ENCODE results near the gene SHISAL2A.
A peak's percentile ranks its signal among the peaks of the same experiment; 100 is the strongest.
"Not testable (repeated sequence)": the region's sequence is repeated elsewhere in the genome, so short reads cannot be mapped to it uniquely, and the experiment has no call there.

The SHISAL2A gene

DNA sequence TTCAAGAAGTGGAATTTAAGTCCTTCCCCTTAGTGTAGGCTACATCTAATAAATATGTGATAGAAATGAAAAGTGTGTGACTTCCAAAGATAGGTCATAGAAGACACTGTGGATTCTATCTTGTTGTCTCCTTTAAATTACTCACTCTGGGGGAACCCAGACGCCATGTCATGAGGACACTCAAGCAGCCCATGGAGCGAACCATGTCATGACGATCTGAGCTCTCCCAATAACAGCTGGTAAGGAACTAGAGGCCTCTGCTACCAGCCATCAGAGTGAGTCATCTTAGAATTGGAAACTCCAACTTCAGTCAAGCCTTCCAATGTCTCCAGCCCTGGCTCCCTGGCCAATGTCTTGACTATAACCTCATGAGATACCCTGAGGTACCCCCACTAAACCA is 58.9 kb downstream of the SHISAL2A start:
- no peak for DNase-seq

DNA sequence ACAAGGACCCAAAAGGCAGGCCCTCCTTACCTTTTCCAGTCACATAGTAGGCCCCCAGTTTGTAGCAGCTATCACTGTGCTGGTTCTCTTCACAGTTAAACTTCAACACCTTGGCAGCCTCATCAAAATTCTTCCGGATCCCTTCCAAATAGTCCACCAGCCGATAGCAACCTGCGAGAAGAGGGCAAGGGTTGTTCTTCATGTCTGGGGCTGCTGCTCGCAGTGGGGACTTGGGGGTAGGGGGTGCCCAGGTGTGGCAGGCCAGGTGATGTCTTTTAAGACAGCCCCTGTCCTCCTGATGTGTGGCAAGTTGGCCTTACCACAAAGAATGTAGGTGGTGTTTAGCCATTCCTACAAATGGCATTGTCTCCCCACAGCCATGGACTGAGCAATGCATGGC is 59.7 kb downstream of the SHISAL2A start:
- no peak for DNase-seq

DNA sequence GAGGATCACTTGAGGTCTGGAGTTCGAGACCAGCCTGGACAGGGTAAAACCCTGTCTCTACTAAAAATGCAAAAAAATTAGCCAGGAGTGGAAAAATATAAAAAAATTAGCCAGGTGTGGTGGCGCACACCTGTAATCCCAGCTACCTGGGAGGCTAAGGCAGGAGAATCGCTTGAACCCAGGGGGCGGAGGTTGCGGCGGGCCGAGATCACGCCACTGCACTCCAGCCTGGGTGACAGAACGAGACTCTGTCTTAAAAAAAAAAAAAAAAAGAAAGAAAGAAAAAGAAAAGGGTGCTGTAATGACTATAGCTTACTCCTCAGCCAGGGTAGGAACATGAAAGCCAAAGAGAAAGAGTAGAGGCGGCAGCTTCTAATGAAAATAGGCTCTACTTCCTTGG is 60.4 kb downstream of the SHISAL2A start:
- DNase-seq: not testable (repeated sequence)

DNA sequence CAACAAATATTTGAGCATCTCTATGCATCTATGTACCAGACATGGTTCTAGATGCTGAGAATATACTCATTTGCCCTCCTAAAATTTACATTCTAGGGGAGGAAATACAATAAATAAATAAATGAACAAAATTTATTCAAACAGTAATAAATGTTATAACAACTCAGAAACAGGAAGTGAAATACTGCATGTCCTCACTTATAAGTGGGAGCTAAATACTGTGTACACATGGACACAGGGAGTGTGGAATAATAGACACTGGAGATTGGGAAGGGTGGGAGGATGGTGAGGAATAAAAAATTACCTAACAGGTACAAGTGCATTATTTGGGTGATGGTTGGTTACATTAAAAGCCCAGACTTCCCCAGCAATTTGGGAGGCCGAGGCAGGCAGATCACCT is 60.9 kb downstream of the SHISAL2A start:
- DNase-seq: no peak

DNA sequence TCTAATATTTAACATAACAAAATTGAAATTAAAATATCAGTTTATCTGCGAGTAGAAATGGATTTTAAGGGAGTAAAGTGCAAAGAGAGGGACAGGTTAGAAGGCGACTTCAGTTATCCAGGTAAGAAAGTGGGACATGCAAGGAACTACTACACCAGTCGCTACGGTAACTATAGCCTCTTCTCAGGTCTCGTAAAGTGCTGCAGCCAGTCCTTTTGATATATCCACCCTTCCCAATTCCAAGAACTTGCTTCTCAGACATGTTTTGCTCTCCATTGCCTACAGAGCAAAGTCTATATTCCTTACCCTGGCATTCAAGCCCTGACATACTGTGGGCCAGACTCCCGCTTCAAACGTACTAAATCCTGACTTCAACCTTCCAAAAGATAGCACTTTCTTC is 62.7 kb downstream of the SHISAL2A start:
- no peak for DNase-seq

- DNase-seq: peak; percentile 78
Measured at GRCh38 chr1:52697795-52698674, 65.1 kb downstream of the SHISAL2A start, which contains the start of gene COA7. COA7 (minus strand) TSS chr1:52698347; CDS start chr1:52698326, 21 bp downstream.

DNA sequence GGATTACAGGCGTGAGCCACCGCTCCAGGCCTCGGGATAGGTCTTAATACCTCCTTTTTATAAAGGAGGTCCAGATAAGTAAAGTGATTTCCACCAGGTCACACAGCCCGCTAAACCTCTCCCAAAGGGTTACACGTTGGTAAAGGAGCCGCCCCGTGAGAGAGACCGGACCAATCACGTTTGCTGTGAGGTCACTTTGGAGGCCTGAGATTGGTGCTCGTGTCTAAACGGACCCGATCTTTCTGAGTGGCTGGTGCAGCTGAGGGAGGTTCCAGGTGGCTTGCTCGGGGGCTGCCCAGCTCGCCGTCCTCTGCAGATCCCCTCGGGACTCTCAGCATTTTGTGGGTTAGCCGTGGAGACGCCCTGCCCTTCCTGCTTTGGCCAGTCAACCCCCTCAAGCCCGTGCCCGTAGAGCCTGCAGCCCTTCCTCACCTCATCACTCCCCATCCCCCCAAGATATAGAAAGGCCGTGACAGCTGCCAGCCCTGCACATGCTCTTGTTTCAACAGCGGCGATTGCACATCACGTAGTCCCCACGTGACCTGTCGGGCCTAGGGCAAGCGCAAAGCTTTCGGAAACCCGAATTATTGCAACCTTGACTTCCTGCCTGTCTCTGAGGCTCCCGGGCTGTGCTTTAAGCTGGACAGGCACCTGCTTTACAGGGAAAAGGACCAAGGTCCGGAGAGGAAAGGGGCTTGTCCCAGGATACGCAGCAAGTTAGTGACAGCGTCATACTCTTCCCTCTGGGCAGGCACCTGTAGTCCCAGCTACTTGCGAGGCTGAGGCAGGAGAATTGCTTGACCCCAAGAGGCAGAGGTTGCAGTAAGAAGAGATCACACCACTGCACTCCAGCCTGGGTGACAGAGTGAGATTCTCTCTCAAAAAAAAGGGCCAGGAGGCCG is 70.2 kb downstream of the SHISAL2A start:
- DNase-seq: peak; percentile 84

GRCh38 chr1:52706136-52706670 is 73.2 kb downstream of the SHISAL2A start:
- DNase-seq: no peak

Data from CD4-positive, alpha-beta T cell treated with Interleukin-17A for 4 hours (primary cell).